GM12878 (cell line): ENCODE data around the gene PTPN22. TPM values are rescaled to one million over a fixed set of nuclear protein-coding genes. Genes with fewer than 3 reads are reported as not detected.
A peak's percentile ranks its signal among the peaks of the same experiment; 100 is the strongest.

Experiments used
- CBX5 ChIP-seq: sonication (generic); IDR thresholded peaks from 2 replicates; pipeline ENCODE4 v1.6.1; 2016; ENCODE audit warnings: low read depth, moderate library complexity, mild to moderate bottlenecking, inconsistent platforms
- CHD2 ChIP-seq: IDR thresholded peaks from 2 replicates; pipeline ENCODE4 v1.6.1; 2011; ENCODE audit warnings: low read depth, low read length, improper control_type of control experiment, borderline replicate concordance
- FOS ChIP-seq: IDR thresholded peaks from 3 replicates; pipeline ENCODE4 v1.6.1; 2011; ENCODE audit warnings: borderline replicate concordance; ENCODE audit not compliant: insufficient read length; ENCODE audit errors: extremely low read depth
- HDAC6 ChIP-seq: fragments of 200-600 bp; sonication (generic); IDR thresholded peaks from one replicate; pipeline ENCODE4 v1.8.0; 2017; ENCODE audit warnings: antibody characterized with exemption; ENCODE audit not compliant: unreplicated experiment
- IKZF1 ChIP-seq: fragments of 450-650 bp; conservative IDR thresholded peaks from 2 replicates; pipeline ENCODE4 v1.6.1; 2017; ENCODE audit warnings: antibody characterized with exemption, mild to moderate bottlenecking
- JUND ChIP-seq: IDR thresholded peaks from 2 replicates; pipeline ENCODE4 v1.6.1; 2012; ENCODE audit warnings: low read depth, mild to moderate bottlenecking, low read length, improper control_type of control experiment, moderate library complexity
- MTA3 ChIP-seq: IDR thresholded peaks from 2 replicates; pipeline ENCODE4 v1.6.1; 2012; ENCODE audit warnings: low read length, inconsistent platforms, borderline replicate concordance
- NBN ChIP-seq: fragments of 450-650 bp; IDR thresholded peaks from 2 replicates; pipeline ENCODE4 v1.6.1; 2016
- NKRF ChIP-seq: fragments of 450-650 bp; conservative IDR thresholded peaks from 2 replicates; pipeline ENCODE4 v1.6.1; 2017; ENCODE audit warnings: mild to moderate bottlenecking, moderate library complexity
- NR2C2 ChIP-seq: IDR thresholded peaks from 2 replicates; pipeline ENCODE4 v1.6.1; 2011; ENCODE audit warnings: borderline replicate concordance, low read depth; ENCODE audit not compliant: control insufficient read depth, insufficient read length
- RCOR1 ChIP-seq: conservative IDR thresholded peaks from 2 replicates; pipeline ENCODE4 v1.6.1; 2012; ENCODE audit warnings: low read depth, low read length, improper control_type of control experiment
- SMC3 ChIP-seq: IDR thresholded peaks from 2 replicates; pipeline ENCODE4 v1.6.1; 2011; ENCODE audit warnings: low read length, improper control_type of control experiment, borderline replicate concordance
- SP1 ChIP-seq: IDR thresholded peaks from one replicate; pipeline ENCODE4 v1.6.1; 2011; ENCODE audit warnings: low read depth, low read length
- SREBF1 ChIP-seq: IDR thresholded peaks from 2 replicates; pipeline ENCODE4 v1.6.1; 2012; ENCODE audit warnings: mild to moderate bottlenecking, low read length
- TBL1XR1 ChIP-seq: IDR thresholded peaks from 2 replicates; pipeline ENCODE4 v1.6.1; 2012; ENCODE audit warnings: low read depth, low read length, improper control_type of control experiment
- TCF3 ChIP-seq: IDR thresholded peaks from 2 replicates; pipeline ENCODE4 v1.6.1; 2012; ENCODE audit warnings: low read depth, mild to moderate bottlenecking, low read length, borderline replicate concordance; ENCODE audit not compliant: insufficient read depth
- YBX1 ChIP-seq: fragments of 450-650 bp; IDR thresholded peaks from 2 replicates; pipeline ENCODE4 v1.6.1; 2016; ENCODE audit warnings: antibody characterized with exemption
- YY1 ChIP-seq: IDR thresholded peaks from 2 replicates; pipeline ENCODE4 v1.6.1; 2011; ENCODE audit warnings: low read depth, mild to moderate bottlenecking, low read length
- ZNF207 ChIP-seq: fragments of 450-650 bp; IDR thresholded peaks from 2 replicates; pipeline ENCODE4 v1.6.1; 2014; ENCODE audit warnings: antibody characterized with exemption, mild to moderate bottlenecking, borderline replicate concordance
- ZNF384 ChIP-seq: IDR thresholded peaks from 2 replicates; pipeline ENCODE4 v1.6.1; 2012; ENCODE audit warnings: low read depth, mild to moderate bottlenecking, low read length, improper control_type of control experiment, borderline replicate concordance
- ZNF687 ChIP-seq: fragments of 450-650 bp; IDR thresholded peaks from 2 replicates; pipeline ENCODE4 v1.6.1; 2017; ENCODE audit warnings: mild to moderate bottlenecking, moderate library complexity
- polyA plus RNA-seq, 11 experiments: library from polyadenylated mRNA; depleted of rRNA in 4 of 11; unstranded in 6 of 11; stranded (reverse) in 5 of 11; fragments of >200 nt; fragmentation: Nextera tagmentation in 4 of 11; fragmentation: Illumina TruSeq in 1 of 11; extraction: Ambion mirVana in 4 of 11; extraction: Trizol in 1 of 11; gene quantifications; 1 replicate in 1 of 11; 2 replicates in 10 of 11; pipeline versions ENCODE4 v1.2.1 to v1.2.3, GENCODE V29; 2011 to 2016; ENCODE audit warnings: inconsistent platforms in 2 of 11, missing spikeins in 2 of 11, low read depth in 1 of 11
- total RNA-seq, 4 experiments: library from RNA; depleted of rRNA in 3 of 4; stranded (reverse); fragments of >200 nt in 3 of 4; fragmentation: Illumina TruSeq in 1 of 4; extraction: Trizol in 1 of 4; gene quantifications; 2 replicates each; pipeline versions ENCODE4 v1.2.1 to v1.2.3, GENCODE V29; 2013 to 2021
- TF ChIP-seq, protein P1 (sequence below): fragments of 450-650 bp; IDR thresholded peaks from 2 replicates; pipeline ENCODE4 v1.6.1; 2018; ENCODE audit warnings: borderline replicate concordance, mild to moderate bottlenecking; ENCODE audit not compliant: partially characterized antibody

Gene PTPN22
- total and polyA plus RNA-seq, 10 of the 15 experiments (the other 5 are each of a cell fraction or from before 2014, with no cell fraction given): 22.8 to 65.1 (median 44.9) TPM

GRCh38 chr1:113811888-113812660 is 59.4 kb downstream of the PTPN22 start, which contains the start of gene RSBN1 (continued):
- no peak for TF ChIP-seq ZNF687
- TF ChIP-seq TCF3: no peak
- peak; percentile 72 for TF ChIP-seq NBN
- peak; percentile 81 for TF ChIP-seq SREBF1
- TF ChIP-seq RCOR1: 0 out of 2 replicates have a peak, but pooled peaks have one; percentile 59
- TF ChIP-seq, protein P1, sequence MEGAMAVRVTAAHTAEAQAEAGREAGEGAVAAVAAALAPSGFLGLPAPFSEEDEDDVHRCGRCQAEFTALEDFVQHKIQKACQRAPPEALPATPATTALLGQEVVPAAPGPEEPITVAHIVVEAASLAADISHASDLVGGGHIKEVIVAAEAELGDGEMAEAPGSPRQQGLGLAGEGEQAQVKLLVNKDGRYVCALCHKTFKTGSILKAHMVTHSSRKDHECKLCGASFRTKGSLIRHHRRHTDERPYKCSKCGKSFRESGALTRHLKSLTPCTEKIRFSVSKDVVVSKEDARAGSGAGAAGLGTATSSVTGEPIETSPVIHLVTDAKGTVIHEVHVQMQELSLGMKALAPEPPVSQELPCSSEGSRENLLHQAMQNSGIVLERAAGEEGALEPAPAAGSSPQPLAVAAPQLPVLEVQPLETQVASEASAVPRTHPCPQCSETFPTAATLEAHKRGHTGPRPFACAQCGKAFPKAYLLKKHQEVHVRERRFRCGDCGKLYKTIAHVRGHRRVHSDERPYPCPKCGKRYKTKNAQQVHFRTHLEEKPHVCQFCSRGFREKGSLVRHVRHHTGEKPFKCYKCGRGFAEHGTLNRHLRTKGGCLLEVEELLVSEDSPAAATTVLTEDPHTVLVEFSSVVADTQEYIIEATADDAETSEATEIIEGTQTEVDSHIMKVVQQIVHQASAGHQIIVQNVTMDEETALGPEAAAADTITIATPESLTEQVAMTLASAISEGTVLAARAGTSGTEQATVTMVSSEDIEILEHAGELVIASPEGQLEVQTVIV: peak; percentile 83
- peak; percentile 85; the same call in 1 of the 2 replicates for TF ChIP-seq CBX5
- no peak for TF ChIP-seq NR2C2
- TF ChIP-seq ZNF207: 0 out of 2 replicates have a peak, but pooled peaks have one; percentile 36
- TF ChIP-seq IKZF1: peak; percentile 99
- no peak; the same call in 1 of the 2 replicates for TF ChIP-seq MTA3
- no peak for TF ChIP-seq YBX1
- TF ChIP-seq HDAC6: no peak
- TF ChIP-seq SP1: peak; percentile 15
- TF ChIP-seq SMC3: no peak
- TF ChIP-seq JUND: peak; percentile 8; the same call in 1 of the 2 replicates
- no peak for TF ChIP-seq FOS
- TF ChIP-seq ZNF384: no peak
- peak; percentile 77 for TF ChIP-seq NKRF
- TF ChIP-seq CHD2: peak; percentile 80; the same call in 1 of the 2 replicates
- TF ChIP-seq TBL1XR1: peak; percentile 81
- TF ChIP-seq YY1: peak; percentile 96
